ENCODE data around the gene LGI4.

LGI4 gene

GRCh38 chr19:35084509-35084762, 50.4 kb downstream of the LGI4 start:
- DNase-seq = no peak

- DNase-seq = no peak
Measured at GRCh38 chr19:35083691-35084508, 51.0 kb downstream of the LGI4 start.

- DNase-seq = no peak
Measured at GRCh38 chr19:35081201-35081600, 53.7 kb downstream of the LGI4 start.

- no peak for DNase-seq
Measured at GRCh38 chr19:35080613-35081170, 54.2 kb downstream of the LGI4 start.

GRCh38 chr19:35079826-35080225, 55.0 kb downstream of the LGI4 start:
- no peak for DNase-seq

- DNase-seq = no peak
Measured at GRCh38 chr19:35077411-35078223, 57.2 kb downstream of the LGI4 start.

- DNase-seq = no peak
Measured at GRCh38 chr19:35076657-35077056, 58.2 kb downstream of the LGI4 start.

- no peak for DNase-seq
Measured at GRCh38 chr19:35076026-35076370, 58.9 kb downstream of the LGI4 start.

- DNase-seq = no peak
Measured at GRCh38 chr19:35075202-35076025, 59.4 kb downstream of the LGI4 start.
